Right lobe of liver (tissue), 6 donors: ENCODE data around the gene STIL. TPM values are rescaled to one million over a fixed set of nuclear protein-coding genes. Genes with fewer than 3 reads are reported as not detected.

Source experiments
- ATAC-seq, 4 donors: fragments of 200-7000 bp; cut with Tn5 transposase; one replicate each; pipeline ENCODE4 v1.9.1; 2020; ENCODE audit warnings: mild to moderate bottlenecking in 4 of 4, moderate library complexity in 4 of 4
- DNase-seq, 3 donors: peaks; one replicate each; pipeline ENCODE4 v3.0.0-alpha.2; 2020
- H3K27ac ChIP-seq, 3 donors: fragments of 200-600 bp; one replicate each; pipeline ENCODE4 v1.8.0; 2022
- H3K27me3 ChIP-seq, 2 donors: fragments of 200-600 bp; one replicate each; pipeline ENCODE4 v1.8.0; 2022
- H3K36me3 ChIP-seq, 4 donors: fragments of 200-600 bp; sonication (generic) in 1 of 4; one replicate each; pipeline versions ENCODE4 v1.5.1 to v1.8.0; 2017 to 2022; ENCODE audit warnings: control low read depth in 1 of 4
- H3K4me1 ChIP-seq, 4 donors: fragments of 200-600 bp; sonication (generic) in 1 of 4; one replicate each; pipeline versions ENCODE4 v1.5.1 to v1.8.0; 2017 to 2022; ENCODE audit warnings: control low read depth in 1 of 4
- H3K4me3 ChIP-seq, 3 donors: fragments of 200-600 bp; one replicate each; pipeline ENCODE4 v1.8.0; 2022
- H3K9me3 ChIP-seq, 4 donors: fragments of 200-600 bp; sonication (generic) in 1 of 4; one replicate each; pipeline versions ENCODE4 v1.5.1 to v1.8.0; 2017 to 2022; ENCODE audit warnings: control low read depth in 1 of 4
- POLR2A ChIP-seq: fragments of 450-650 bp; IDR thresholded peaks from one replicate; pipeline ENCODE4 v1.6.1; 2017; ENCODE audit warnings: antibody characterized with exemption, mild to moderate bottlenecking
- WGBS: methylation state at CpG from one replicate; pipeline ENCODE4 v1.1.6; 2018; ENCODE audit warnings: low coverage, low lambda C conversion rate; ENCODE audit not compliant: insufficient coverage; ENCODE audit errors: missing lambda C conversion rate; 5-methylcytosine and 5-hydroxymethylcytosine counted together
- intact Hi-C, 2 donors: fragments of 100-400 bp; cut with DNase I; formaldehyde crosslinking; loops; one replicate each; pipeline versions ENCODE4 v1.11.2 to v1.14.1; 2022
- total RNA-seq, 6 experiments: library from RNA; depleted of rRNA in 2 of 6; stranded (reverse); fragments of >200 nt in 2 of 6; fragmentation: NEBNext Ultra II Directional in 3 of 6; extraction: Animal tissue kit (Norgen Biotek cat#: 25700) in 3 of 6; gene quantifications; one replicate each; pipeline versions ENCODE4 v1.1.0 to v1.2.4, GENCODE V29; 2016 to 2023
- TF ChIP-seq, protein P1 (sequence below), 4 donors: fragments of 200-600 bp in 3 of 4; fragments of 450-650 bp in 1 of 4; IDR thresholded peaks; one replicate each; pipeline versions ENCODE4 v1.5.1 to v1.8.0; 2016 to 2022; ENCODE audit warnings: antibody characterized with exemption in 4 of 4, mild to moderate bottlenecking in 2 of 4
- donor health status: DM: no; HTN: yes; CAD: no.
- donor health status: DM: no; HTN: no; CAD: no.
- donor health status: DM: no; HTN: no; CAD: no.
- donor health status: DM: no; HTN: yes; CAD: no.
- donor health status: DM: no; HTN: yes; CAD: no.

Gene STIL
- total RNA-seq, 6 experiments from 2014 or later = 0.61 to 2.5 (median 0.87) TPM

DNA sequence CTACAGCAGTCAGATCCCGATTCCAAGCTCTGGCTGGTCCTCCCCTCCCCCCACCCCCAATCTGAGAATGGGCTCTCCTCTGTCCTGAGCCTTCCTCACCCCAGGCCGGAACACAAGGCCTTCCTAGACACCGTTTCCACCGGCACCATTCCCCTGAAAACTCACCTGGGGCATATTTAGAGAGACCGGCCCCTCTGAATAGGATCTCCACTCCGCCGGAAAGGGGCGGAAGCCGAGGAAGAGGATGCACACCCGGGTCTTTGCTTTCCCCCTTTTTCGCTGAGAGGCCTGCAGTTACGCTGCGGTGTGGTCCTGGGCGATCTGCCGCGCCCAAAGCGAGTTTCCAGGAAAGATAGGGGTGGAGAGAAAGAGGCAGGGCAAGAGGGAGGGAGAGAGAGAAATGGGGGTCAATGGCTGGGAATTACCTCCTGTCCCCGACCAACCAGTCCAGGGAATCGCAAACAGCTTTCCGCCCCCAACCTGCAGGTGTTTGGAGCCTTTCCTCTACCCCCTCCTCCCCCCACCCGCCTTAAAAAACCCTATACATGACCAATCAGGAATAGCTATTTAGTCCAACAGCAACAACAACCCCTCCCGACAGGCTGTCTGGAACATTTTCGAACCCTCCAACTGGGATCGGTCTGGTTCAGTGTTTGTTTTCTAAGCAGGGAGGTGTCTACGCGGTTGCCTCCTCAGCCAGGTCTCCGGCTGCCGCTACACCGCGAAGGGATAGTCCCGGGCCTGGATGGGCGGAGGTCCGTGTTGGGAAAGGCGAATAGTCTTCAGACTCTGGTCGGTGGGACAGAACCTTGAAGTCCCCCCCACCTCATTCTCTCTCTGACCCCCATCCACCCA, 84.7 kb downstream of the STIL start:
- ATAC-seq (no peak), DNase-seq (no peak)
- Histone ChIP-seq H3K4me3 (peak overlapping the region in 1 of 3 donors; percentile 11), H3K9me3 (no peaks in the 10 kb centered on the region), H3K36me3 (no peaks in the 10 kb centered on the region), H3K27me3 (peaks cover 9 to 56% of the 10 kb centered on the region in 2 donors), H3K27ac (peak overlapping the region in 1 of 3 donors; percentile 85), H3K4me1 (peaks cover 0 to 7% (median 2%) of the 10 kb centered on the region in 4 donors)
- TF ChIP-seq, protein P1, sequence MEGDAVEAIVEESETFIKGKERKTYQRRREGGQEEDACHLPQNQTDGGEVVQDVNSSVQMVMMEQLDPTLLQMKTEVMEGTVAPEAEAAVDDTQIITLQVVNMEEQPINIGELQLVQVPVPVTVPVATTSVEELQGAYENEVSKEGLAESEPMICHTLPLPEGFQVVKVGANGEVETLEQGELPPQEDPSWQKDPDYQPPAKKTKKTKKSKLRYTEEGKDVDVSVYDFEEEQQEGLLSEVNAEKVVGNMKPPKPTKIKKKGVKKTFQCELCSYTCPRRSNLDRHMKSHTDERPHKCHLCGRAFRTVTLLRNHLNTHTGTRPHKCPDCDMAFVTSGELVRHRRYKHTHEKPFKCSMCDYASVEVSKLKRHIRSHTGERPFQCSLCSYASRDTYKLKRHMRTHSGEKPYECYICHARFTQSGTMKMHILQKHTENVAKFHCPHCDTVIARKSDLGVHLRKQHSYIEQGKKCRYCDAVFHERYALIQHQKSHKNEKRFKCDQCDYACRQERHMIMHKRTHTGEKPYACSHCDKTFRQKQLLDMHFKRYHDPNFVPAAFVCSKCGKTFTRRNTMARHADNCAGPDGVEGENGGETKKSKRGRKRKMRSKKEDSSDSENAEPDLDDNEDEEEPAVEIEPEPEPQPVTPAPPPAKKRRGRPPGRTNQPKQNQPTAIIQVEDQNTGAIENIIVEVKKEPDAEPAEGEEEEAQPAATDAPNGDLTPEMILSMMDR (IDR thresholded peaks at IDR 0.05) = no peak
- no peak for TF ChIP-seq POLR2A
- intact Hi-C loops = no loop called here
- WGBS = 10% methylated on average over 21 of the region's 35 CpGs

DNA sequence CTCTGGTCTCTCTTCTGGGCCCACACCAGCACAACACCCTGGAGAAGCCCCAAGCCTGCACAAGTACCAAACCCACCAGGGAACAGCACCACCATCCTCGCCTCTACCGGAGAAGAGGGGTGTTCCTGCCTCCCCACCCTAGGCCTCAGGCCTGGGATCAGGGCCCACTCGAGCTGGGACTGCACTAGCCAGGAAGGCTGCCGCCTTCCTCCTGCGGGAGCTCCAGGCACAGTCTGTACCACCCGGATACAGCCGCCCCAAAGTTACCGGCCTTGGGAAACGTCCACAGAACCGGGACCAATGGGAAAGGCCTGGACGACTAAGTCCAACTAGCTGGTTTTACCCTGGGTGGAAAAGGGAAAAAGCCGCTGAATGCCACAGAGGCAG, 85.3 kb downstream of the STIL start:
- peak overlapping the region in 1 of 3 donors; percentile 85 for H3K27ac ChIP-seq
- TF ChIP-seq, protein P1 (IDR thresholded peaks at IDR 0.05) = no peak
- peak; percentile 50 for TF ChIP-seq POLR2A
- peaks cover 0 to 7% (median 2%) of the 10 kb centered on the region in 4 donors for H3K4me1 ChIP-seq
- 70% methylated on average over 2 of the region's 12 CpGs for WGBS
- no peaks in the 10 kb centered on the region for H3K9me3 ChIP-seq
- no peaks in the 10 kb centered on the region for H3K36me3 ChIP-seq
- ATAC-seq = peak; percentile 5 to 36 (median 11)
- no peak for DNase-seq
- no peak overlapping the region for H3K4me3 ChIP-seq
- H3K27me3 ChIP-seq = peaks cover 9 to 56% of the 10 kb centered on the region in 2 donors
- intact Hi-C loops = no loop called here

DNA sequence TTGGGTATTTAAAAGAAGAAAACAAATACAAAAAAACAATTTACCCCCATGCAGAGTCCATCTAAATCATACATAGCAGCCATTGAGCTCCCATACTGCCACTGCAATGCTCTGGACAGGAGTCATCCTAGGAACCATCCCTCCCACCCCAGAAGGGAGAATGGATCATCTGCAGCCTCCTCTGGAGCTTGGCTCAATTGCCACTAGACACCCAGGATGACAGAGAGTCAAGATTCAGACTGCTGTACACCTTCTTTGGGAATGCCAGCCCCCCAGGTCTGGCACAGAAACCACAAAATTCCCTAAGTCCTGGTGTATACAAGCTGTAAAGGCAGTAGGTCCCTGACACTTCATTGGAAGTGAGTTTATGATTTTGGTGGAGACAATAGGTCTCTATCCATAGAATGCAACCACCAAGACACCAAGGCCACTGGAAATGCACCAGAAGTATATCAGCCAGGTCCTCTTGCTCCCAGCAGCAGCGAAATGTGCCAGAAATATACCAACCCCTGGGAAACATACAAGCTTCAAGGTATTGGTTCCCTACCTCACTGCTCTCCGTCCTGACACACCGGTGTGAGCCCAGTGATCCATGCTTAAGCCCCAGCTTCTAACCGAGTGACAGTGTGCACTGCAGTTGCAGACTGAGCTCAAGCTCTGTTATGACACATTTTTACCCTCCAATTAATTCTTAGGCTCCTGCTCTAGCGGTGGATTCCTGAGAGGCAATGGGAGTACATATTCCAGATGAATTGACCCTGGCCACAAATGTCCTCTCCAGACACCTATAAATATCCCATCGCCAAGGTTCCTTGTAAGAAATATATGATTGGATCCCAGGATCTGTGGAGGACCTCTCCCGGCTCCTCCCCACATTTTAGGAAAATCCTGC, 86.4 kb downstream of the STIL start:
- peaks cover 0 to 7% (median 2%) of the 10 kb centered on the region in 4 donors for H3K4me1 ChIP-seq
- TF ChIP-seq, protein P1 (IDR thresholded peaks at IDR 0.05) = no peak
- TF ChIP-seq POLR2A = no peak
- ATAC-seq = no peak
- WGBS = 48% methylated on average over 5 of the region's 7 CpGs
- H3K27me3 ChIP-seq = peaks cover 9 to 49% of the 10 kb centered on the region in 2 donors
- no peaks in the 10 kb centered on the region for H3K36me3 ChIP-seq
- no peak overlapping the region for H3K27ac ChIP-seq
- H3K4me3 ChIP-seq = no peak overlapping the region
- intact Hi-C loops = no loop called here
- peak in 1 of 3 donors; percentile 24 for DNase-seq
- no peaks in the 10 kb centered on the region for H3K9me3 ChIP-seq

DNA sequence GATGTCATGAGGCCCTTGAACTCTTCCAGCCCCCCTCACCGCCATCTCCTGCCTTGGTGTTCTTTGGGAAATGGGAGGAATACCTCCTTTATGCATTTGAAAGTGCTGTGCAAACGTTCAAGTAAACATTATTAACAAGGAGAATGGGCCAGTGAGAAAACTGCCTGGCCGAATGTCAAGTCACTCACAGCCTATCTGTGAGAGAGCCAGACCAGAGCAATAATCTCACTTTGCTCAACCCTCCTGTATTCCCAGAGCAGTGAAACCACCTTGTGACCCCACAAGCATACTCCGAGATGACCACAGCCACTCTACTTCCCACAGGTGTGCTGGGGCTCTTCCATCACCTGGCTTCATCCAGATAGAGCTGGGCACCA, 87.1 kb downstream of the STIL start:
- H3K27ac ChIP-seq = no peak overlapping the region
- H3K4me1 ChIP-seq = peaks cover 0 to 7% (median 2%) of the 10 kb centered on the region in 4 donors
- H3K9me3 ChIP-seq = no peaks in the 10 kb centered on the region
- intact Hi-C loops = no loop called here
- H3K27me3 ChIP-seq = peaks cover 9 to 41% of the 10 kb centered on the region in 2 donors
- TF ChIP-seq POLR2A = no peak
- TF ChIP-seq, protein P1 (IDR thresholded peaks at IDR 0.05) = no peak
- DNase-seq (peak in 1 of 3 donors; percentile 9), ATAC-seq (no peak)
- 29% methylated on average over 2 of the region's 4 CpGs for WGBS
- H3K36me3 ChIP-seq = no peaks in the 10 kb centered on the region
- no peak overlapping the region for H3K4me3 ChIP-seq
